ENCODE measurements around the gene UBA52. TPM values are rescaled to one million over a fixed set of nuclear protein-coding genes. Genes with fewer than 3 reads are reported as not detected.

Gene UBA52
- total RNA-seq, 1 experiment from 2014 or later = 1,276 TPM

DNA sequence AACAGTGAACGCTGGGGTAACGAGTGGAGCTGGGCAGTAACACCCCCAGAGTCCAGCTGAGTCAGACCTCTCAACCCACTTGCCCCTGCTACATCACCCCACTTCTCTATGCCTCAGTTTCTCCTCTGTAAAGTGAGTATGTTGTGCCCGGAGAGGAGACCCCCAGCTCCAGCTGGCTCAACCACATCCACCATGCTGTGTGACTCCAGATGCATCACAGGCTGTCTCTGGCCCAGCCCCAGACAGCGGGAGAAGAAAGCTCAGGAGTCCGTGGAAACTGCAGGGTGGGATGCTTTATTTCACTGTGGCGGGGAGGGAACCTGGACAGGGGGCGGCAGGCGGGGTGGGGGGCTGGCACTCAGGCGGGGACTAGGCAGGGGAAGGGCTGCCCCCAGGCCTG, 40.2 kb upstream of the UBA52 start:
- Mint-ChIP-seq H3K4me1 (ENCODE audit: low read depth, unreplicated experiment) (no peaks in the 10 kb centered on the region), H3K27me3 (ENCODE audit: insufficient read depth, unreplicated experiment) (no peaks in the 10 kb centered on the region), H3K9me3 (ENCODE audit: unreplicated experiment) (no peaks in the 10 kb centered on the region), H3K36me3 (ENCODE audit: insufficient read depth, unreplicated experiment) (peaks cover 15% of the 10 kb centered on the region), H3K4me3 (ENCODE audit: unreplicated experiment) (no peak overlapping the region), H3K27ac (ENCODE audit: unreplicated experiment) (no peak overlapping the region)
- intact Hi-C loops (cut with micrococcal nuclease; ENCODE audit: unreplicated experiment) = no loop called here
- DNase-seq = no peak
- POLR2A ChIA-PET = no interaction called here
- H3K27me3 ChIP-seq (replicated peaks; ENCODE audit: control insufficient read depth, insufficient read depth, low read length) = no peaks in the 10 kb centered on the region
- TF ChIP-seq, protein P1, sequence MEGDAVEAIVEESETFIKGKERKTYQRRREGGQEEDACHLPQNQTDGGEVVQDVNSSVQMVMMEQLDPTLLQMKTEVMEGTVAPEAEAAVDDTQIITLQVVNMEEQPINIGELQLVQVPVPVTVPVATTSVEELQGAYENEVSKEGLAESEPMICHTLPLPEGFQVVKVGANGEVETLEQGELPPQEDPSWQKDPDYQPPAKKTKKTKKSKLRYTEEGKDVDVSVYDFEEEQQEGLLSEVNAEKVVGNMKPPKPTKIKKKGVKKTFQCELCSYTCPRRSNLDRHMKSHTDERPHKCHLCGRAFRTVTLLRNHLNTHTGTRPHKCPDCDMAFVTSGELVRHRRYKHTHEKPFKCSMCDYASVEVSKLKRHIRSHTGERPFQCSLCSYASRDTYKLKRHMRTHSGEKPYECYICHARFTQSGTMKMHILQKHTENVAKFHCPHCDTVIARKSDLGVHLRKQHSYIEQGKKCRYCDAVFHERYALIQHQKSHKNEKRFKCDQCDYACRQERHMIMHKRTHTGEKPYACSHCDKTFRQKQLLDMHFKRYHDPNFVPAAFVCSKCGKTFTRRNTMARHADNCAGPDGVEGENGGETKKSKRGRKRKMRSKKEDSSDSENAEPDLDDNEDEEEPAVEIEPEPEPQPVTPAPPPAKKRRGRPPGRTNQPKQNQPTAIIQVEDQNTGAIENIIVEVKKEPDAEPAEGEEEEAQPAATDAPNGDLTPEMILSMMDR (IDR thresholded peaks at IDR 0.05; ENCODE audit: insufficient read depth in 1 of 2, low read depth in 1 of 2, low read length in 1 of 2, severe bottlenecking in 1 of 2, unreplicated experiment in 1 of 2) = no peak
- H3K36me3 ChIP-seq (ENCODE audit: control insufficient read depth, insufficient read depth, low read length) = no peaks in the 10 kb centered on the region; the same call in none of the 2 replicates
- CTCF ChIA-PET = interaction anchor here (0.6 kb wide), 2 partner anchors 9 to 63 kb away, joined by 3 to 16 read pairs; no protein-coding TSS in a partner anchor
- BruUV-seq (replicated peaks) = no TSS peak
- H3K9me3 ChIP-seq = no peaks in the 10 kb centered on the region
- no peaks in the 10 kb centered on the region for H3K4me1 ChIP-seq
- no peak overlapping the region for H3K4me3 ChIP-seq (ENCODE audit: low read depth, low read length)

DNA sequence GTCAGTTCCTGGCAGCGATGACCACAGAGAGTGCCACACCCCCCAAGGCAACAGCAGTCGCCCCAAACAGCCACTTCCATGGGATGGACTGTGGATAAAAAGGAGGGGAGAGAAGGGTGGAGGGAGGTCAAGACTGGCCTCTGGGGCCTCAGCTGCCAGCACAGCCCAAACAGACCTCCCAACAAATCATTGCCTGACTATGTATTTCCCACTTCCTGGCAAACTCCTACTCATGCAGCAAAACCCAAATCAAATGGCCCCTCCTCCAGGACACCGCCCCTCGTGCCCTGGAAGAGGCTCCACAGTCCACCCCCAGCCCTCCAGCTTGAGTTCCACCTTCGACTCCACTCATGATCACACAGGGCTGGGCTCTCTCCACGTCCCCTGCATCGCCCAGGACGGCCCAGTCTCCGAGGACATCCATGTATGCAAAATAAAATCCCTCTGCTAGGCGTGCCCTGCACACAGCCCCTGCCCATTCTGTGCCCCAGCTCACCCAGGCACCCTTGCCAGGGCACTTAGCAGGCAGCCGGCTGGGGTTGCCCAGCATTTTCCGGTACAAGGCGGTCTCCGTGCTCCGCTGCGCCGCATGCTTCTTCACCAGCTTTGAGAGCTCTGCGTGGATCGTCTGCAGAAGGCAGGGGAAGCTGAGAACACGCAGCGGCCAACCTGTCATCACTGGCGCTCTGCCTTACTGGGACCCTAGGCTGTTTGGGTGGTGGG, 39.3 kb upstream of the UBA52 start:
- Mint-ChIP-seq H3K4me3 (ENCODE audit: unreplicated experiment) (no peak overlapping the region), H3K4me1 (ENCODE audit: low read depth, unreplicated experiment) (no peaks in the 10 kb centered on the region), H3K36me3 (ENCODE audit: insufficient read depth, unreplicated experiment) (peaks cover 15% of the 10 kb centered on the region), H3K27ac (ENCODE audit: unreplicated experiment) (no peak overlapping the region), H3K27me3 (ENCODE audit: insufficient read depth, unreplicated experiment) (no peaks in the 10 kb centered on the region), H3K9me3 (ENCODE audit: unreplicated experiment) (no peaks in the 10 kb centered on the region)
- Histone ChIP-seq H3K36me3 (ENCODE audit: control insufficient read depth, insufficient read depth, low read length) (no peaks in the 10 kb centered on the region; the same call in none of the 2 replicates), H3K27me3 (replicated peaks; ENCODE audit: control insufficient read depth, insufficient read depth, low read length) (no peaks in the 10 kb centered on the region), H3K4me1 (no peaks in the 10 kb centered on the region), H3K9me3 (no peaks in the 10 kb centered on the region), H3K4me3 (ENCODE audit: low read depth, low read length) (no peak overlapping the region)
- ChIA-PET POLR2A (no interaction called here), CTCF (interaction anchor here (0.6 to 1.8 kb wide), 2 partner anchors 10 to 62 kb away, joined by 6 to 16 read pairs; partner anchors contain the start of gene ELL)
- no peak for DNase-seq
- TF ChIP-seq, protein P1 (IDR thresholded peaks at IDR 0.05; ENCODE audit: insufficient read depth in 1 of 2, low read depth in 1 of 2, low read length in 1 of 2, severe bottlenecking in 1 of 2, unreplicated experiment in 1 of 2) = no peak
- intact Hi-C loops (cut with micrococcal nuclease; ENCODE audit: unreplicated experiment) = no loop called here
- BruUV-seq (replicated peaks) = no TSS peak

DNA sequence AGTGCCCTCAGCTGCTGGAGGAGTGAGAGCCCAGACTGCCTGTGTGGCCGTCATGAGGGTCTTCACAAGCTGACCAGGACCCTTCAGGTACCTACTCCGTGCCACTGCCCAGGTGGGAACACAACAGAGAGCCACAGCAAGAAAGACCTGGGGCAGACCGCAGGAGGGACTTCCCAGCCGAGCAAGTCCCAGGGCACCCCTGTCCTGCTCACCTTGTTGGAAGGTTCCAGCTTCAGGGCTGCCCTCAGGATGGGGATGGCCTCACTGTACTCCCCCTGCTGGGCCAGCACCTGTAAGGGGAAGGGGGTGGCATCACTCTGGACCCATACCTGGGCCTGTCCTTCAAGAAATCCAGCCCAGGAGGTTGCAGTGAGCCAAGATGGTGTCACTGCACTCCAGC, 38.6 kb upstream of the UBA52 start:
- no peak overlapping the region for H3K4me3 ChIP-seq (ENCODE audit: low read depth, low read length)
- no peaks in the 10 kb centered on the region for H3K27me3 ChIP-seq (replicated peaks; ENCODE audit: control insufficient read depth, insufficient read depth, low read length)
- Mint-ChIP-seq H3K4me3 (ENCODE audit: unreplicated experiment) (no peak overlapping the region), H3K9me3 (ENCODE audit: unreplicated experiment) (no peaks in the 10 kb centered on the region), H3K27me3 (ENCODE audit: insufficient read depth, unreplicated experiment) (no peaks in the 10 kb centered on the region), H3K36me3 (ENCODE audit: insufficient read depth, unreplicated experiment) (peaks cover 15% of the 10 kb centered on the region), H3K27ac (ENCODE audit: unreplicated experiment) (no peak overlapping the region), H3K4me1 (ENCODE audit: low read depth, unreplicated experiment) (no peaks in the 10 kb centered on the region)
- no peaks in the 10 kb centered on the region for H3K4me1 ChIP-seq
- DNase-seq = no peak
- TF ChIP-seq, protein P1 (IDR thresholded peaks at IDR 0.05; ENCODE audit: insufficient read depth in 1 of 2, low read depth in 1 of 2, low read length in 1 of 2, severe bottlenecking in 1 of 2, unreplicated experiment in 1 of 2) = no peak
- CTCF ChIA-PET = interaction anchor here (1.8 kb wide), 1 partner anchor 11 kb away, joined by 6 read pairs; the partner anchor contains the start of gene ELL
- intact Hi-C loops (cut with micrococcal nuclease; ENCODE audit: unreplicated experiment) = no loop called here
- no peaks in the 10 kb centered on the region; the same call in none of the 2 replicates for H3K36me3 ChIP-seq (ENCODE audit: control insufficient read depth, insufficient read depth, low read length)
- POLR2A ChIA-PET = no interaction called here
- no peaks in the 10 kb centered on the region for H3K9me3 ChIP-seq
- BruUV-seq (replicated peaks) = no TSS peak
